Measurements from ENCODE around the gene TCF12.

The TCF12 gene

DNA sequence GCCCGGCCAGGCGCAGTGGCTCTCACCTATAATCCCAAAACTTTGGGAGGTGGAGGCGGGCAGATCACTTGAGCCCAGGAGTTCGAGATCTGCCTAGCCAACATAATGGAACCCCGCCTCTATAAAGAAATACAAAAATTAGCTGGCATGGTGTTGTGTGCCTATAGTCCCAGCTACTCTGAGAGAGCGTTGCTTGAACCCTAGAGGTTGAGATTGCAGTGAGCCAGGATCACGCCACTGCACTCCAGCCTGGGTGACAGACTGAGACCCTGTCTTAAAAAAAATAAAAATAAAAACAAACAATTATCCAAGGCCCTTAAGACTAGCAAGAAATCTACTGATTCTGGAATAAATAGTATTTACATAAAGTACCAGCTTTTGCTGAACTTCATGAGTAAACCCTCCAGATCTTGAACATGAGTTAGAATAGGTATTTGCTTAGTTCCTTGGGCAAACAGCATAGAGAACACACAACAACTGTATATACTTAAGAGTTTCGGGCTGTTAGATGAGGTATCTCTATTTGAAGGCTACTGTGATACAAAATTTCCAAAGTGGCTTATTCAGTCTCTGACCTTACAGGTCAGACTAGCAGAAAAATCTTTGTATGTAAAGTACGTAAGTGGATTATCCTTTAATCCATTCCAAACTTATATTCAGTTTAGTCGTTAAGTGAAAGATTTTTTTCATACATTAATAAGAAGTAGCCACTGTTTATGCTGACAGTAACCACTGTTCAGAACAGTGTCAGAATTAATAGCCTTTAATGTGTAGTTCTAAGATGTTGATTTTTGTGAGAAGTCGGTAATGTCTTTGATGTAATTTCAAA is 286.8 kb downstream of the TCF12 start:
- no peak for TF ChIP-seq CTCF (conservative IDR thresholded peaks at IDR 0.05; ENCODE audit: control insufficient read depth, insufficient read depth, low read depth, low read length)
- no peak for DNase-seq (ENCODE audit: low read depth)
- H3K4me3 ChIP-seq (ENCODE audit: control insufficient read depth, low read depth, low read length) = no peak overlapping the region

DNA sequence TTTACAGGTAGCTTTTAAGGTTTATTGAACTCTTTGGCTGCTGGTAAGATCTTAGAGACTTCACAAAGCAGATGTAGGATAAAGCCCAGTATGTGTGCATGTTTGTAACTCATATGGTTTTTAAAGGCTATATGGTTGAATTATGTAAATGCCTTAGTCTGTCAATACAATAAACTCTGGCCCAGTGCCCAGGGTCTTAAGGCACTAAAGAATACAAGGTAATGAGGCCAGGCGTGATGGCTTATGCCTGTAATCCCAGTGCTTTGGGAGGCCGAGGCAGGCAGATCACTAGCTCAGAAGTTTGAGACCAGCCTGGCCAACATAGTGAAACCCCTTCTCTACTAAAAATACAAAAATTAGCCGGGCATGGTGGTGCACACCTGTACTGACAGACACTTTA is 287.6 kb downstream of the TCF12 start:
- DNase-seq (ENCODE audit: low read depth) = no peak
- no peak for TF ChIP-seq CTCF (conservative IDR thresholded peaks at IDR 0.05; ENCODE audit: control insufficient read depth, insufficient read depth, low read depth, low read length)
- H3K4me3 ChIP-seq (ENCODE audit: control insufficient read depth, low read depth, low read length) = no peak overlapping the region

DNA sequence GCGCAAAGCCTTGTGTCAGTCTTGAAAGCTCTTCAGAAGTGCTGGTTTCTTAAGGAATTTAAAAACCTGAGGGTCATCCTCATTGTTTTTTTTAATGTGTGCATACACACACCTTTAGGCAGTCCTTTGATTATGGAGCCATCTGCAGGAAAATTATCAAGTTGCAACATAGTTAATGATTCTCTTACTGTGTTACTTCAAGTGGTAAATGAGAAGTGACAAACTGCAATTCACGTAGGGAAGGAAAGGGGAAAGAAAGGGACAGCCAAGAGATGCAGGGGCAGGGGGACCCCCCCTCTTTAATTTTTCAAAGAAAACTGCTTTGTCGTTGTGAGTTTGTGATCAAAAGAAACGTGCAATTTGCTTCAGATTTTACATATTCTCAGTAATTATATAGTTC is 295.4 kb downstream of the TCF12 start:
- DNase-seq (ENCODE audit: low read depth) = peak; percentile 75
- no peak overlapping the region for H3K4me3 ChIP-seq (ENCODE audit: control insufficient read depth, low read depth, low read length)
- TF ChIP-seq CTCF (conservative IDR thresholded peaks at IDR 0.05; ENCODE audit: control insufficient read depth, insufficient read depth, low read depth, low read length) = peak; percentile 50

DNA sequence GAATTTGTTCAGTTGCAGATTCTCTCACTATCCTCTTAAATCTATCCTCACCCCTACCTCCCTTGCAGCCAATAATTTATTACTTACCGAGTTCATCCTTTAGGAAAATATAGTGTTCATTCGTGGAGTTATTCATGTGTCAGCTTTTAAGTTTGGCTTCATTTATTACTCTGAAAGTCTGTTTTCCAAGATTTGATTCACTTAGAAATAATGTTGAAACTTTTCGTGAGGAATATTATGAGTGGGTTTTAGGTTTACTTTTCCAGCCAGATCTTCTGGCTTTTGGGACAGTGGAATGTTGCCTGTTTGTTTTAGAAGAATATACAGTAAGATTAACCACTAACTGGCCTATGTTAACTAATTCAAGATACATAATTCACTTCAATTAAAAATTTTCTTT is 296.9 kb downstream of the TCF12 start:
- DNase-seq (ENCODE audit: low read depth) = no peak
- H3K4me3 ChIP-seq (ENCODE audit: control insufficient read depth, low read depth, low read length) = no peak overlapping the region
- no peak for TF ChIP-seq CTCF (conservative IDR thresholded peaks at IDR 0.05; ENCODE audit: control insufficient read depth, insufficient read depth, low read depth, low read length)

DNA sequence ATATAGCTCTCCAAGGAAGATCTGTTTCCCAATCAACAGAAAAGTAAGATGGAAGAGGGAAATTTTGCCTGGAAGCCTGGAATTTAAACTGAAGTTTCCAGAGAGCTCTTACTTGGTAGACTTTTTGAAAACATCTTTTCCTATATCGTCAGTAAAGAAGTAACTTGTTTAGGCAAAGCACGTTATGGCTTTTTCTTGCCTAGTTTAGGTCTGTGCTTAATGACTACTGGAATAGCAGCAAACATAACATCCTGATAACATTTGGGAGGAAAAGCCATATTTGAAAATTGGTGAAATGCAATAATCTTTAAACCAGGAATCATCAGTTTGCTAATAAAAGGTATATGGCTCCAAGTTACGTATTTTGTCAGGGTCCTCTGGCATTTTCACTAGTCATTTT is 297.4 kb downstream of the TCF12 start:
- DNase-seq (ENCODE audit: low read depth) = no peak
- H3K4me3 ChIP-seq (ENCODE audit: control insufficient read depth, low read depth, low read length) = peak overlapping the region; percentile 11
- TF ChIP-seq CTCF (conservative IDR thresholded peaks at IDR 0.05; ENCODE audit: control insufficient read depth, insufficient read depth, low read depth, low read length) = no peak

DNA sequence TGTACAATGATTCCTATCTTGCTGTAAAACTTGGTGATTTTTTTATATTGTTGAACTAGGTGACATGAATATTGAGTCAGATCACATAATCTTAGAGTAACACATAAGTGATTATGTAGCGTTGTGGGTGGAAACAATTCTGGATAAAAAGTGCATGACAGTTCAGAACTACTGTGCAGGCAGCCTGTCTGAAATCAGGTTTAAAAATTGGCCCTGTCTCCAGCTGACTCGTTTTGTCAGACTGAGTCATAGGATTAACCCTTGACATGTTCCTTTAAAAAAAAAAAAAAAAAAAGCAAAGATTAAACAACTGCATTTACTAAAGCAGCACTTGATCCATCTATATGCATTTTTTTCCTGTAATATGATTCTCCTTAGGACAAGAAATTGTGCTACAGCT is 297.8 kb downstream of the TCF12 start:
- peak overlapping the region; percentile 11 for H3K4me3 ChIP-seq (ENCODE audit: control insufficient read depth, low read depth, low read length)
- peak; percentile 91 for DNase-seq (ENCODE audit: low read depth)
- TF ChIP-seq CTCF (conservative IDR thresholded peaks at IDR 0.05; ENCODE audit: control insufficient read depth, insufficient read depth, low read depth, low read length) = no peak

All from fibroblast of mammary gland (primary cell).